Activated naive CD8-positive, alpha-beta T cell treated with anti-CD3 and anti-CD28 coated beads, Interleukin-2, amount 50 U/mL, for 16 hours (primary cell): ENCODE data around the gene PDGFA.

Experiments used
- DNase-seq: peaks from one replicate; pipeline ENCODE4 v3.0.0-alpha.2; 2020; ENCODE audit warnings: low read depth, low spot score

PDGFA gene

GRCh38 chr7:474605-475424 lies 44.8 kb downstream of the PDGFA start:
- DNase-seq = no peak

GRCh38 chr7:473870-474604 lies 45.6 kb downstream of the PDGFA start:
- DNase-seq = no peak

GRCh38 chr7:473211-473734 lies 46.4 kb downstream of the PDGFA start:
- DNase-seq = no peak

GRCh38 chr7:472640-472957 lies 47.0 kb downstream of the PDGFA start:
- DNase-seq = no peak

GRCh38 chr7:471866-472639 lies 47.6 kb downstream of the PDGFA start:
- DNase-seq = no peak

- no peak for DNase-seq
Measured at GRCh38 chr7:471191-471865, 48.3 kb downstream of the PDGFA start.

- DNase-seq = no peak
Measured at GRCh38 chr7:469563-469961, 50.1 kb downstream of the PDGFA start.

GRCh38 chr7:468681-469562 lies 50.7 kb downstream of the PDGFA start:
- no peak for DNase-seq

- DNase-seq = no peak
Measured at GRCh38 chr7:467856-468545, 51.6 kb downstream of the PDGFA start.

GRCh38 chr7:467393-467828 lies 52.2 kb downstream of the PDGFA start:
- no peak for DNase-seq

GRCh38 chr7:466465-467191 lies 53.0 kb downstream of the PDGFA start:
- DNase-seq = no peak

GRCh38 chr7:465710-466400 lies 53.8 kb downstream of the PDGFA start:
- DNase-seq = no peak

- no peak for DNase-seq
Measured at GRCh38 chr7:464454-465401, 54.9 kb downstream of the PDGFA start.

GRCh38 chr7:463817-464453 lies 55.7 kb downstream of the PDGFA start:
- DNase-seq = no peak

- DNase-seq = no peak
Measured at GRCh38 chr7:463362-463781, 56.3 kb downstream of the PDGFA start.

GRCh38 chr7:462173-463103 lies 57.2 kb downstream of the PDGFA start:
- no peak for DNase-seq
